Aorta (tissue), 5 donors: ENCODE data around the gene PSMB3. TPM values are rescaled to one million over a fixed set of nuclear protein-coding genes. Genes with fewer than 3 reads are reported as not detected.

Source experiments
- ATAC-seq: fragments of 200-7000 bp; cut with Tn5 transposase; one replicate; pipeline ENCODE4 v1.9.1; 2022; ENCODE audit warnings: moderate library complexity; ENCODE audit not compliant: low FRiP score
- DNase-seq, 2 donors: peaks; one replicate each; pipeline ENCODE4 v3.0.0-alpha.2; 2020
- H3K27ac ChIP-seq, 2 donors: one replicate each; pipeline ENCODE4 v1.5.1; 2013; ENCODE audit warnings: low read length in 2 of 2, mild to moderate bottlenecking in 2 of 2, moderate library complexity in 2 of 2, control low read depth in 1 of 2, inconsistent platforms in 1 of 2, low read depth in 1 of 2
- H3K27me3 ChIP-seq, 2 donors: one replicate each; pipeline ENCODE4 v1.6.1; 2013; ENCODE audit warnings: control low read depth in 1 of 2, low read length in 1 of 2, mild to moderate bottlenecking in 1 of 2, moderate library complexity in 1 of 2; ENCODE audit not compliant: insufficient read depth in 2 of 2, control insufficient read depth in 1 of 2
- H3K36me3 ChIP-seq, 2 donors: one replicate each; pipeline ENCODE4 v1.6.1; 2013; ENCODE audit warnings: control low read depth in 1 of 2, low read length in 1 of 2, mild to moderate bottlenecking in 1 of 2; ENCODE audit not compliant: insufficient read depth in 2 of 2, control insufficient read depth in 1 of 2
- H3K4me1 ChIP-seq, 2 donors: one replicate each; pipeline ENCODE4 v1.6.1; 2013; ENCODE audit warnings: low read length in 2 of 2, control low read depth in 1 of 2, mild to moderate bottlenecking in 1 of 2, moderate library complexity in 1 of 2; ENCODE audit not compliant: insufficient read depth in 2 of 2, control insufficient read depth in 1 of 2
- H3K4me3 ChIP-seq, 2 donors: one replicate each; pipeline ENCODE4 v1.5.1; 2013; ENCODE audit warnings: low read length in 2 of 2, control low read depth in 1 of 2, mild to moderate bottlenecking in 1 of 2
- H3K9me3 ChIP-seq: one replicate; pipeline ENCODE4 v1.6.1; 2013; ENCODE audit warnings: mild to moderate bottlenecking, low read length; ENCODE audit not compliant: control insufficient read depth
- WGBS, 2 donors: extraction: QIAGEN DNeasy Blood & Tissue Kit; methylation state at CpG; one replicate each; pipeline ENCODE4 v1.1.7; 2013; 5-methylcytosine and 5-hydroxymethylcytosine counted together
- intact Hi-C, 2 donors: fragments of 100-400 bp; cut with DNase I; formaldehyde crosslinking; loops; one replicate each; pipeline versions ENCODE4 v1.14.2 to v1.15.0; 2022
- polyA plus RNA-seq, 2 donors: library from polyadenylated mRNA; stranded (reverse); fragments of 200-250 nt; gene quantifications; one replicate each; pipeline ENCODE4 v1.2.3, GENCODE V29; 2013
- total RNA-seq, 2 donors: library from RNA; stranded (reverse); fragmentation: NEBNext Ultra II Directional; extraction: Animal tissue kit (Norgen Biotek cat#: 25700); gene quantifications; one replicate each; pipeline ENCODE4 v1.2.1, GENCODE V29; 2021
- donor health status: healthy with polysubstance abuse.
- donor health status: Bipolar disorder and iron deficiency.
- donor health status: DM: no; HTN: no; CAD: no.
- donor health status: DM: no; HTN: no; CAD: no.
- donor health status: DM: yes; HTN: yes; CAD: no.

Gene PSMB3
- total and polyA plus RNA-seq, 4 donors, result 99.9 to 183 (median 137) TPM

- no peaks in the 10 kb centered on the region for H3K27me3 ChIP-seq
- peak in 1 of 2 donors; percentile 66 for DNase-seq
- no peak overlapping the region for H3K27ac ChIP-seq
- intact Hi-C loops, result loop anchor here in 1 of 2 donors (10.0 kb wide), 1 partner anchor 423 kb away; the partner anchor contains the start of gene PLXDC1
- H3K9me3 ChIP-seq, result no peaks in the 10 kb centered on the region
- no peak for ATAC-seq
- H3K36me3 ChIP-seq, result no peaks in the 10 kb centered on the region
- WGBS, 2 donors, result 65 to 81% methylated on average over 8 of the region's 8 CpGs
- H3K4me3 ChIP-seq, result no peak overlapping the region
- H3K4me1 ChIP-seq, result no peaks in the 10 kb centered on the region
Observed at GRCh38 chr17:38731526-38732294, 20.8 kb upstream of the PSMB3 start.

GRCh38 chr17:38732376-38733281, 19.9 kb upstream of the PSMB3 start:
- intact Hi-C loops, result loop anchor here in 1 of 2 donors (10.0 kb wide), 1 partner anchor 422 kb away; the partner anchor contains the start of gene PLXDC1
- Histone ChIP-seq H3K4me1 (no peaks in the 10 kb centered on the region), H3K27me3 (no peaks in the 10 kb centered on the region), H3K4me3 (no peak overlapping the region), H3K36me3 (no peaks in the 10 kb centered on the region), H3K9me3 (no peaks in the 10 kb centered on the region), H3K27ac (no peak overlapping the region)
- ATAC-seq (no peak), DNase-seq (peak in 1 of 2 donors; percentile 43)
- WGBS, 2 donors, result 49 to 50% methylated on average over 7 of the region's 7 CpGs

- 66 to 75% methylated on average over 9 of the region's 9 CpGs for WGBS, 2 donors
- Histone ChIP-seq H3K4me1 (no peaks in the 10 kb centered on the region), H3K4me3 (no peak overlapping the region), H3K9me3 (no peaks in the 10 kb centered on the region), H3K27me3 (no peaks in the 10 kb centered on the region), H3K27ac (no peak overlapping the region), H3K36me3 (peaks cover 0 to 4% of the 10 kb centered on the region in 2 donors)
- DNase-seq (no peak), ATAC-seq (no peak)
- intact Hi-C loops, result loop anchor here in 1 of 2 donors (10.0 kb wide), 1 partner anchor 421 kb away; the partner anchor contains the start of gene PLXDC1
Observed at GRCh38 chr17:38733282-38733981, 19.1 kb upstream of the PSMB3 start.

GRCh38 chr17:38733982-38734973, 18.3 kb upstream of the PSMB3 start:
- DNase-seq, result no peak
- H3K9me3 ChIP-seq, result no peaks in the 10 kb centered on the region
- no peaks in the 10 kb centered on the region for H3K27me3 ChIP-seq
- intact Hi-C loops, result loop anchor here (2.0 to 10.0 kb wide), 2 partner anchors 57 to 421 kb away; partner anchors contain the start of gene PLXDC1 (in 1 of the 2)
- 58 to 61% methylated on average over 14 to 15 of the region's 15 CpGs for WGBS, 2 donors
- no peaks in the 10 kb centered on the region for H3K4me1 ChIP-seq
- H3K4me3 ChIP-seq, result no peak overlapping the region
- ATAC-seq, result no peak
- no peak overlapping the region for H3K27ac ChIP-seq
- peaks cover 0 to 6% of the 10 kb centered on the region in 2 donors for H3K36me3 ChIP-seq

- WGBS, 2 donors, result 26 to 27% methylated on average over 23 of the region's 23 CpGs
- ATAC-seq (peak; percentile 56), DNase-seq (peak; percentile 72 to 92)
- no peaks in the 10 kb centered on the region for H3K4me1 ChIP-seq
- peaks cover 0 to 6% of the 10 kb centered on the region in 2 donors for H3K36me3 ChIP-seq
- no peak overlapping the region for H3K27ac ChIP-seq
- no peak overlapping the region for H3K4me3 ChIP-seq
- no peaks in the 10 kb centered on the region for H3K9me3 ChIP-seq
- intact Hi-C loops, result loop anchor here (2.0 to 10.0 kb wide), 2 partner anchors 59 to 419 kb away; partner anchors contain the start of gene PLXDC1 (in 1 of the 2)
- H3K27me3 ChIP-seq, result no peaks in the 10 kb centered on the region
Observed at GRCh38 chr17:38735161-38735997, 17.2 kb upstream of the PSMB3 start.

- Histone ChIP-seq H3K36me3 (peaks cover 0 to 6% of the 10 kb centered on the region in 2 donors), H3K9me3 (no peaks in the 10 kb centered on the region), H3K27me3 (no peaks in the 10 kb centered on the region), H3K4me3 (no peak overlapping the region), H3K4me1 (peaks cover 0 to 2% of the 10 kb centered on the region in 2 donors), H3K27ac (no peak overlapping the region)
- ATAC-seq (no peak), DNase-seq (no peak)
- 83 to 84% methylated on average over 14 of the region's 14 CpGs for WGBS, 2 donors
- intact Hi-C loops, result loop anchor here in 1 of 2 donors (10.0 kb wide), 1 partner anchor 417 kb away; the partner anchor contains the start of gene PLXDC1
Observed at GRCh38 chr17:38738007-38738662, 14.4 kb upstream of the PSMB3 start.
